ENCODE results near the gene RAB31. TPM values are rescaled to one million over a fixed set of nuclear protein-coding genes. Genes with fewer than 3 reads are reported as not detected.

The RAB31 gene, protein sequence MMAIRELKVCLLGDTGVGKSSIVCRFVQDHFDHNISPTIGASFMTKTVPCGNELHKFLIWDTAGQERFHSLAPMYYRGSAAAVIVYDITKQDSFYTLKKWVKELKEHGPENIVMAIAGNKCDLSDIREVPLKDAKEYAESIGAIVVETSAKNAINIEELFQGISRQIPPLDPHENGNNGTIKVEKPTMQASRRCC
- total RNA-seq (5.8 TPM), polyA plus RNA-seq (1 to 10 TPM in 2 of 4 donors, under 1 TPM in 2; 0.78 to 2.4 (median 1.1) TPM)

DNA sequence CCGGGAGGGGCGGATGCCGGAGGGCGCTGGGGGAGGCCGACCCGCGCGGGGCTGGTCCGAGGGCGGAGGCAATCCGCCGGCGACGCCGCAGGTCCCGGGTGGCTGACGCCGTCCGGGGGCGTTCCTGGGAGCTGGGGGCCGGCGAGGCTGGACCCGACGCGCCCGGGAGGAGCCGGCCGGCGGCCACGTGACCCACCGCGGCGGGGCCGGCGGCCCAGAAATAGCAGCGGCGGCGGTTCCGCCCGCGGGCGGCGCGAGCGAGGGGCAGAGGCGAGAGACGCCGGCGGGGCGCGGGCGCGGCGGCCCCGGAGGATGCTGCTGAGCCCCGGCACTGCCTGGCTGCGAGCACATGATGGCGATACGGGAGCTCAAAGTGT lies at the start of gene RAB31:
RAB31 (plus strand) TSS at position 245 of the 377 bp plus-strand sequence; CDS start at position 350, 105 bp downstream.
- Mint-ChIP-seq H3K9me3 (peaks cover 0 to 9% (median 0%) of the 10 kb centered on the region in 7 donors), H3K27ac (no peak within 1 kb of the TSS), H3K4me3 (peak within 1 kb of the TSS; percentile 46 to 91 (median 79)), H3K27me3 (peaks cover 72% of the 10 kb centered on the region), H3K4me1 (peaks cover 0 to 36% (median 22%) of the 10 kb centered on the region in 4 donors), H3K36me3 (no peaks in the 10 kb centered on the region)
- no peaks in the 10 kb centered on the region for H3K36me3 ChIP-seq (ENCODE audit: control insufficient read depth, insufficient read depth, low read length)
- H3K27me3 ChIP-seq (ENCODE audit: control insufficient read depth, insufficient read depth, low read length), result peaks cover 27% of the 10 kb centered on the region
- H3K9me3 ChIP-seq (ENCODE audit: control insufficient read depth in 2 of 2, low read length in 2 of 2), result no peaks in the 10 kb centered on the region
- ATAC-seq (ENCODE audit: low read depth in 2 of 2) (peak in 1 of 2 donors; percentile 22), DNase-seq (peak in 1 of 3 donors; percentile 18)
- no peak within 1 kb of the TSS for H3K27ac ChIP-seq (ENCODE audit: insufficient read depth, low read length, poor library complexity, severe bottlenecking)
- H3K4me3 ChIP-seq (ENCODE audit: low read depth, low read length), result no peak within 1 kb of the TSS
- peaks cover 22% of the 10 kb centered on the region for H3K4me1 ChIP-seq (ENCODE audit: control insufficient read depth, insufficient read depth, low read length, poor library complexity, severe bottlenecking)

DNA sequence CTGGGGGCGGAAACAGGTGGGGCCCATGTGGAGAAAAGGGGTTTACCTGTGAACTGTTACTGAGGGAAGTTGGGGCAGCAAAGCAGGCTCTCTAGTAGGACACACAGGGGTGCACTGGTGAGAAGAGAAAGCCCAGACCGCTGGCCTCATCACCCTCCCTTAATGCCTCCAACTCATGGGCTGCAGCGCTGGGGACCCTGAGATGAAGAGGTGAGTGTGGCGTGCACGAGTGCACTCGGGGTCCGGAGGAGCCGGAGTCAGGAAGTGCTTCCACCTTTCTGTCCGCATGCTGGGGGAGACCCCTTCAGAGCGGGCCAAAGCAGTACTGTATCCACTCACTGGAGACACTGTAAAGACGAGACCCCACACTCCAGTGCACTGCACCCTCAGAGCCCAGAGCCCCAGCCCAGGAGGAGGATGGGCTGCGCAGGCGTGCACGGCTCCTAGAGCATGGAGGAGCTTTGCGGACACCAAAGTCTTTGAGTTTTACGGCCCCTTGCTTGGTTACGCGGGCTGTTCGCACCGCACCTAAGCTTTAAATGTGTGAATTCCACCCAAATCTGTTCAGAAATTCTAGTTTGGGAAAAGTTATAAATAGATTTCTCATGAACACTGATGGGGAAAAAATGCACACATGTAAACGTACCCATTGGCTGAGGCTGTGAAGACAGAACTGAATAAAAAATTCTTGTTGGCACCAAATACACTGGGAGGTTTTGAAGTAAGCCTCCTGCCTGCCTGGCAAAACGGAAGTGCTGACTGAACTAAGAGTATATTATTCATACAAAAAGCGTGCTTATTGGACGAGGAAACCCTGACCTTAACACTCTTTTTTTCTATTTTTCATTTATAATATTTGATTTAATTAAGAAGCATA lies 48.4 kb upstream of the RAB31 start:
- DNase-seq (no peak), ATAC-seq (ENCODE audit: low read depth in 2 of 2) (no peak)
- H3K27ac ChIP-seq (ENCODE audit: insufficient read depth, low read length, poor library complexity, severe bottlenecking), result no peak overlapping the region

DNA sequence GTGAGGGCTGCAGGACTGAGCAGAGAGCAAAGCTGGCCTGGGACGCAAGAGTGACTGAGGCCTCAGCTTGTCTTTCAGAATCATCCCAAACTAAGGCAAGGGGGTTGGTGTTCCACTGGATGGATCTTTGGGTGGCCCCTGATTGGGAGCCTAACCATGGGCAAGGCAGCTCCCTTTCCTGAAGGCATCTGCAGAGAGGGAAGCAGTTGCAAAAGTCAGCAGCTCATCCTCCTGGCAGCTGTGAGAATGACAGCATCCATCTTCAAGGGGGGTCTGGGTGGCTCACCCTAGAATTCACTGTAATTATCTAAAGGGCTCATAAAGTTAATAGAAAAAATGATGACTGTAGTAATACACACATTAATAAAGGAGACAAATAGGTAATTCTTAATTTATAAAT lies 46.5 kb upstream of the RAB31 start:
- Histone ChIP-seq H3K27ac (ENCODE audit: insufficient read depth, low read length, poor library complexity, severe bottlenecking) (no peak overlapping the region), H3K36me3 (ENCODE audit: control insufficient read depth, insufficient read depth, low read length) (no peaks in the 10 kb centered on the region), H3K4me3 (ENCODE audit: low read depth, low read length) (no peak overlapping the region), H3K9me3 (ENCODE audit: control insufficient read depth in 2 of 2, low read length in 2 of 2) (no peaks in the 10 kb centered on the region), H3K4me1 (ENCODE audit: control insufficient read depth, insufficient read depth, low read length, poor library complexity, severe bottlenecking) (no peaks in the 10 kb centered on the region), H3K27me3 (ENCODE audit: control insufficient read depth, insufficient read depth, low read length) (no peaks in the 10 kb centered on the region)
- H3K9me3 Mint-ChIP-seq, result no peaks in the 10 kb centered on the region
- H3K4me1 Mint-ChIP-seq, result no peaks in the 10 kb centered on the region
- no peaks in the 10 kb centered on the region for H3K36me3 Mint-ChIP-seq
- H3K4me3 Mint-ChIP-seq, result no peak overlapping the region
- no peak overlapping the region for H3K27ac Mint-ChIP-seq
- DNase-seq (no peak), ATAC-seq (ENCODE audit: low read depth in 2 of 2) (no peak)
- H3K27me3 Mint-ChIP-seq, result peaks cover 8% of the 10 kb centered on the region

More for the DNA sequence above, 48.4 kb upstream of the RAB31 start:
- Mint-ChIP-seq H3K4me3 (no peak overlapping the region), H3K4me1 (no peaks in the 10 kb centered on the region), H3K27me3 (peaks cover 8% of the 10 kb centered on the region), H3K27ac (no peak overlapping the region), H3K36me3 (no peaks in the 10 kb centered on the region), H3K9me3 (no peaks in the 10 kb centered on the region)
- H3K27me3 ChIP-seq (ENCODE audit: control insufficient read depth, insufficient read depth, low read length), result no peaks in the 10 kb centered on the region
- no peaks in the 10 kb centered on the region for H3K9me3 ChIP-seq (ENCODE audit: control insufficient read depth in 2 of 2, low read length in 2 of 2)
- no peak overlapping the region for H3K4me3 ChIP-seq (ENCODE audit: low read depth, low read length)
- H3K4me1 ChIP-seq (ENCODE audit: control insufficient read depth, insufficient read depth, low read length, poor library complexity, severe bottlenecking), result no peaks in the 10 kb centered on the region
- H3K36me3 ChIP-seq (ENCODE audit: control insufficient read depth, insufficient read depth, low read length), result no peaks in the 10 kb centered on the region

DNA sequence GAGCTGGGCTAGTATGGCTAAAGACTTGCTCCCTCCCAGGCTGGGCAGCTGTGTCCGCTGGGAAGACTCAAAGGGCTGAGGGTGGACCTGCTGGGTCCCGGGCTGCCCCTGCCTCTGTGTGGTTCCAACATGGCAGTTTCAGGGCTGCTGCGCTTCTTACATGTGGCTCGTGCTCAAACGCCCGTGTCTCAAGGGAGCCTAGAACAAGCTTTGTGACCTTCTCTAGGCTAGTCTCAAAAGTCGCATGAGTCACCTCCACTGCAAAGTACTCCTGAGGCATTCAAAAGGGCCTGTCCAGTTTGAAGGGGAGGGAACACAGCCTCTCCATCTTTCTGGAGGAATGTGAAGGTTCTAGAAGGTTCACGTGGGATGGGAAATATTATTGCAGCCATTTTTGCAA lies 44.7 kb upstream of the RAB31 start:
- Histone ChIP-seq H3K4me1 (ENCODE audit: control insufficient read depth, insufficient read depth, low read length, poor library complexity, severe bottlenecking) (no peaks in the 10 kb centered on the region), H3K4me3 (ENCODE audit: low read depth, low read length) (no peak overlapping the region), H3K36me3 (ENCODE audit: control insufficient read depth, insufficient read depth, low read length) (no peaks in the 10 kb centered on the region), H3K27ac (ENCODE audit: insufficient read depth, low read length, poor library complexity, severe bottlenecking) (no peak overlapping the region), H3K27me3 (ENCODE audit: control insufficient read depth, insufficient read depth, low read length) (no peaks in the 10 kb centered on the region), H3K9me3 (ENCODE audit: control insufficient read depth in 2 of 2, low read length in 2 of 2) (no peaks in the 10 kb centered on the region)
- no peak for DNase-seq
- Mint-ChIP-seq H3K36me3 (no peaks in the 10 kb centered on the region), H3K9me3 (no peaks in the 10 kb centered on the region), H3K4me1 (no peaks in the 10 kb centered on the region), H3K4me3 (no peak overlapping the region), H3K27ac (no peak overlapping the region), H3K27me3 (peaks cover 12% of the 10 kb centered on the region)
- ATAC-seq (ENCODE audit: low read depth in 2 of 2), result no peak

- no peak overlapping the region for H3K27ac ChIP-seq (ENCODE audit: insufficient read depth, low read length, poor library complexity, severe bottlenecking)
- H3K4me1 Mint-ChIP-seq, result no peaks in the 10 kb centered on the region
- no peak overlapping the region for H3K27ac Mint-ChIP-seq
- H3K9me3 ChIP-seq (ENCODE audit: control insufficient read depth in 2 of 2, low read length in 2 of 2), result no peaks in the 10 kb centered on the region
- H3K36me3 ChIP-seq (ENCODE audit: control insufficient read depth, insufficient read depth, low read length), result no peaks in the 10 kb centered on the region
- no peaks in the 10 kb centered on the region for H3K4me1 ChIP-seq (ENCODE audit: control insufficient read depth, insufficient read depth, low read length, poor library complexity, severe bottlenecking)
- H3K27me3 Mint-ChIP-seq, result peaks cover 18% of the 10 kb centered on the region
- H3K36me3 Mint-ChIP-seq, result no peaks in the 10 kb centered on the region
- DNase-seq (no peak), ATAC-seq (ENCODE audit: low read depth in 2 of 2) (no peak)
- H3K27me3 ChIP-seq (ENCODE audit: control insufficient read depth, insufficient read depth, low read length), result no peaks in the 10 kb centered on the region
- no peak overlapping the region for H3K4me3 ChIP-seq (ENCODE audit: low read depth, low read length)
- no peak overlapping the region for H3K4me3 Mint-ChIP-seq
- no peaks in the 10 kb centered on the region for H3K9me3 Mint-ChIP-seq
Measured at GRCh38 chr18:9665314-9665713, 42.8 kb upstream of the RAB31 start.

DNA sequence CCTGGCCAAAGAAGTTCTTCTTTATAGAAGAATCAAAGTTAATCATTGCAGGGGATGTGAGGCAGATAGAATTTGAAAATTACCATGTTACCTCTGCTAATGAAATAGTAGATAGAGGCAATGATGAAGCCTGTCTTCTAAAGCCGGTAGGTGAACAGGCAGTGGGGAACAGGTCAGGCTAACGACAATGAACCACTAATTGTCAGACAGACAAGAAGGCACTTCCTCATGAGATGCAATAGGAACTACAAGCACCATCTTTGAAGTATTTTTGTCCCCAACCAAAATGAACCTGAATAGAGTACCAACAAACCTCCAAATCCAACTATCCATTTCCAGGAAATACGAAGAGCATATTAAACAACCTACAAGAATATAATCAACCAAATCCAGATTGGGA lies 41.6 kb upstream of the RAB31 start:
- Mint-ChIP-seq H3K4me1 (no peaks in the 10 kb centered on the region), H3K36me3 (no peaks in the 10 kb centered on the region), H3K27ac (peak overlapping the region in 1 of 3 donors; percentile 2), H3K9me3 (no peaks in the 10 kb centered on the region), H3K4me3 (no peak overlapping the region), H3K27me3 (peaks cover 12% of the 10 kb centered on the region)
- H3K27me3 ChIP-seq (ENCODE audit: control insufficient read depth, insufficient read depth, low read length), result no peaks in the 10 kb centered on the region
- ATAC-seq (ENCODE audit: low read depth in 2 of 2) (no peak), DNase-seq (no peak)
- H3K27ac ChIP-seq (ENCODE audit: insufficient read depth, low read length, poor library complexity, severe bottlenecking), result no peak overlapping the region
- no peaks in the 10 kb centered on the region for H3K4me1 ChIP-seq (ENCODE audit: control insufficient read depth, insufficient read depth, low read length, poor library complexity, severe bottlenecking)
- H3K4me3 ChIP-seq (ENCODE audit: low read depth, low read length), result no peak overlapping the region
- no peaks in the 10 kb centered on the region for H3K36me3 ChIP-seq (ENCODE audit: control insufficient read depth, insufficient read depth, low read length)
- H3K9me3 ChIP-seq (ENCODE audit: control insufficient read depth in 2 of 2, low read length in 2 of 2), result no peaks in the 10 kb centered on the region

DNA sequence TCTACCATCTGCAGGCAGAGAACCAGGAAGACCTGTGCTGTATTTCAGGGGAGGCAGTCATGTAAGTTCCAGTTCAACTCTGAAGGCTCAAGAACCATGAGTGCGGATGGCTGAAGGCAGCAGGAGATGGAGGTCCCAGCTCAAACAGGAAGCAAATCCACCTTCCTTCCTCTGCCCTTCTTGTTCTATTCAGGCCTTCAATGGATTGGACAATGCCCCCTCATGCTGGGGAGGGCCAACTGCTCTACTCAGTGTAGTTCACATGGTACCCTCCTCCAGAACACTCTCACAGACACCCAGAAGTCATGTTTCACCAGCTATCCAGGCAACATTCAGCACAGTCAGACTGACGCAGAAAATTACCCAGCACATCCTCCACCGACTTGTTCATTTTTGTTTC lies 39.1 kb upstream of the RAB31 start:
- Mint-ChIP-seq H3K27me3 (peaks cover 19% of the 10 kb centered on the region), H3K4me3 (no peak overlapping the region), H3K36me3 (no peaks in the 10 kb centered on the region), H3K9me3 (no peaks in the 10 kb centered on the region), H3K27ac (no peak overlapping the region), H3K4me1 (peaks cover 0 to 6% (median 2%) of the 10 kb centered on the region in 4 donors)
- no peaks in the 10 kb centered on the region for H3K36me3 ChIP-seq (ENCODE audit: control insufficient read depth, insufficient read depth, low read length)
- no peaks in the 10 kb centered on the region for H3K9me3 ChIP-seq (ENCODE audit: control insufficient read depth in 2 of 2, low read length in 2 of 2)
- no peaks in the 10 kb centered on the region for H3K4me1 ChIP-seq (ENCODE audit: control insufficient read depth, insufficient read depth, low read length, poor library complexity, severe bottlenecking)
- DNase-seq (no peak), ATAC-seq (ENCODE audit: low read depth in 2 of 2) (no peak)
- H3K4me3 ChIP-seq (ENCODE audit: low read depth, low read length), result no peak overlapping the region
- H3K27ac ChIP-seq (ENCODE audit: insufficient read depth, low read length, poor library complexity, severe bottlenecking), result no peak overlapping the region
- no peaks in the 10 kb centered on the region for H3K27me3 ChIP-seq (ENCODE audit: control insufficient read depth, insufficient read depth, low read length)
